H1 (cell line): Measurements from ENCODE around the gene NIM1K. TPM values are rescaled to one million over a fixed set of nuclear protein-coding genes. Genes with fewer than 3 reads are reported as not detected.

Source experiments
- ATF2 ChIP-seq: IDR thresholded peaks from 2 replicates; pipeline ENCODE4 v1.6.1; 2012; ENCODE audit warnings: low read length, inconsistent platforms
- CBX8 ChIP-seq: fragments of 300-800, 300-1000 bp; sonication (generic); IDR thresholded peaks from 2 replicates; pipeline ENCODE4 v1.7.1; 2016; ENCODE audit warnings: low read depth, low read length, borderline replicate concordance
- RFX5 ChIP-seq: IDR thresholded peaks from 2 replicates; pipeline ENCODE4 v1.6.1; 2011; ENCODE audit warnings: low read depth, low read length, improper control_type of control experiment, borderline replicate concordance
- polyA plus RNA-seq, 7 experiments: library from polyadenylated mRNA; depleted of rRNA in 3 of 7; stranded (reverse) in 5 of 7; unstranded in 2 of 7; fragments of >200 nt in 5 of 7; fragments of 200-250 nt in 2 of 7; gene quantifications; 1 replicate in 5 of 7; 2 replicates in 1 of 7; 4 replicates in 1 of 7; pipeline versions ENCODE4 v1.2.1 to v1.2.3, GENCODE V29; 2011 to 2013; ENCODE audit warnings: missing spikeins in 2 of 7, mixed read lengths in 2 of 7
- total RNA-seq: library from RNA; stranded (reverse); fragmentation: NEBNext Ultra II Directional; extraction: Animal tissue kit (Norgen Biotek cat#: 25700); gene quantifications from 2 replicates; pipeline ENCODE4 v1.2.1, GENCODE V29; 2021

Gene NIM1K
- total and polyA plus RNA-seq, 2 of the 8 experiments (the other 6 are each of a cell fraction or from before 2014, with no cell fraction given): not detected

GRCh38 chr5:43245724-43246385, 53.8 kb downstream of the NIM1K start (continued):
- TF ChIP-seq ATF2: no peak
- no peak for TF ChIP-seq RFX5
- no peak for TF ChIP-seq CBX8
